Body of pancreas (tissue), 4 donors: ENCODE results near the gene NRCAM.

Source experiments
- CTCF ChIP-seq, 7 experiments: fragments of 450-650 bp in 4 of 7; fragments of 200-600 bp in 3 of 7; sonication (generic) in 3 of 7; IDR thresholded peaks; one replicate each; pipeline ENCODE4 v1.5.1; 2016 to 2019; ENCODE audit warnings: antibody characterized with exemption in 7 of 7
- POLR2A ChIP-seq, 3 donors: fragments of 450-650 bp; IDR thresholded peaks; one replicate each; pipeline ENCODE4 v1.6.1; 2016; ENCODE audit warnings: antibody characterized with exemption in 3 of 3, mild to moderate bottlenecking in 2 of 3

GRCh38 chr7:108385834-108386422, 70.3 kb downstream of the NRCAM start:
- TF ChIP-seq CTCF (IDR thresholded peaks at IDR 0.05) (no peak), POLR2A (IDR thresholded peaks at IDR 0.05) (no peak)
